Fibroblast of peridontal ligament (primary cell): ENCODE data around the gene VPS29.
A peak's percentile ranks its signal among the peaks of the same experiment; 100 is the strongest.
"Not testable (repeated sequence)": the region's sequence is repeated elsewhere in the genome, so short reads cannot be mapped to it uniquely, and the experiment has no call there.

Experiments used
- DNase-seq: peaks from one replicate; pipeline ENCODE4 v3.0.0-alpha.2; 2010; ENCODE audit errors: extremely low read depth

Gene VPS29

DNA sequence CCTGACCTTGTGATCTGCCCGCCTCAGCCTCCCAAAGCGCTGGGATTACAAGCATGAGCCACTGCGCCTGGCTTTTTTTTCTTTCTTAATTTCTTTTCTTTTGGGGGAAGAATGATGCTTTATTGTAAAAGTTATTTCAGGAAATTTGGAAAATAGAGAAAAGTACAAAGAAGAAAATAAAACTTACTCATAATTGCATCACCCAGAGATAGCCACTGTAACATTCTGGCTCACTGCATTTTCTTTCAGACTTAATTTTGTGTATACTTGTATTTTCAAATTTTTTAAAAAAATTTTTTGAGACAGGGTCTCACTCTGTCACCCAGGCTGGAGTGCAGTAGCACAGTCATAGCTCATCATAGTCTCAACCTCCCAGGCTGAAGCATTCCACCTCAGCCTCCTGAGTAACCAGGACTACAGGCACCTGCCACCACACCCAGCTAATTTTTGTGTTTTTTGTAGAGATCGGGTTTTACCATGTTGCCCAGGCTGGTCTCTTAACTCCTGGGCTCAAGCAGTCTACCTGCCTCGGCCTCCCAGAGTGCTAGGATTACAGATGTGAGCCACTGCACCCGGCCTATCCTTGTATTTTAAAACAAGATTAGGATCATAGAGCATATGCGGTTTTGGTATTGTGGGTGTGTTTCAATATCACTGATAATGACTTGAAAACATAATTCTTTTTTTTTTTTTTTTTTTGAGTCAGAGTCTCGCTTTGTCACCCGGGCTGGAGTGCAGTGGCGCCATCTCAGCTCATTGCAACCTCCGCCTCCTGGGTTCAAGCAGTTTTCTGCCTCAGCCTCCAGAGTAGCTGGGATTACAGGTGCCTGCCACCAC is 19.2 kb upstream of the VPS29 start:
- peak; percentile 25 for DNase-seq

DNA sequence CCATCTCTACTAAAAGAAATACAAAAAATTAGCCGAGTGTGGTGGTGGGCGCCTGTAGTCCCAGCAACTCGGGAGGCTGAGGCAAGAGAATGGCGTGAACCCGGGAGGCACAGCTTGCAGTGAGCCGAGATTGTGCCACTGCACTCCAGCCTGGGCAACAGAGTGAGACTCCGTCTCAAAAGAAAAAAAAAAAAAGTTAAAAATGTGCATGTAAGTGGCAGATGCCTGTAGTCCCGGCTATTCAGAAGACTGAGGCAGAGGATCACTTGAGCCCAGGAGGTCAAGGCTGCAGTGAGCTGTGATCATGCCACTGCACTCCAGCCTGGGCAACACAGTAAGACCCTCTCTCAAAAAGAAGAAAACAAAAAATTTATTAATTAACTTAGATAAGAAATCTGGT is 16.1 kb upstream of the VPS29 start:
- not testable (repeated sequence) for DNase-seq

DNA sequence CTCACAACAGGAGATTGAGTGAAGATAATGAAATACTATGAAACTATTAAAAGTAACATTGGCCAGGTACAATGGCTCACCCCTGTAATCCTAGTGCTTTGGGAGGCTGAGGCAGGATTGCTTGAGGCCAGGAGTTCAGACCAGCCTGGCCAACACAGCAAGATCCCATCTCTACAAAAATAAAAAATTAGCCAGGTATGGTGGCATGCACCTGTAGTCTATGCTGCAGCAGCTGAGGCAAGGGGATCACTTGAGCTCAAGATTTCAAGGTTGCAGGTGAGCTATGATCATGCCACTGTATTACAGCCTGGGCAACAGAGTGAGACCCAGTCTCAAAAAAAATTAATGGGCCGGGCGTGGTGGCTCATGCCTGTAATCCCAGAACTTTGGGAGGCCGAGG is 15.1 kb upstream of the VPS29 start:
- DNase-seq, result no peak

DNA sequence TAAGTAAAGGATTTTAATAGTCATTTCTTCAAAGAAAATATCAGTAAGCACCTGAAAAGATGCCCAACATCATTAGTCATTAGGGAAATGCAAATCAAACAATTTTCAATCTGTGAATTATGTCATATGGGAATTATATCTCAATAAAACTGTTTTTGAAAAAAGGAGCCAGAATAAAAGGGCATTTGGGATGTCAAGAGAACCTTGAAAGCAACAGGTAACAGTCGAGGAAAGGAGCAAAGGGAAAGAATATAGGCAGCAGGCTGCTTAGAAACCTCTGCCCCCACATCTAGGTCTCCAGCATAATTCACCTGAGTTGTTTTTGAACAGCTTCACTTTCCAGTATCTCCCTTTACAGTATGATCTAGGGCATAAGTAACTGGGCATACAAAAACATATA is 12.5 kb upstream of the VPS29 start:
- DNase-seq, result no peak

DNA sequence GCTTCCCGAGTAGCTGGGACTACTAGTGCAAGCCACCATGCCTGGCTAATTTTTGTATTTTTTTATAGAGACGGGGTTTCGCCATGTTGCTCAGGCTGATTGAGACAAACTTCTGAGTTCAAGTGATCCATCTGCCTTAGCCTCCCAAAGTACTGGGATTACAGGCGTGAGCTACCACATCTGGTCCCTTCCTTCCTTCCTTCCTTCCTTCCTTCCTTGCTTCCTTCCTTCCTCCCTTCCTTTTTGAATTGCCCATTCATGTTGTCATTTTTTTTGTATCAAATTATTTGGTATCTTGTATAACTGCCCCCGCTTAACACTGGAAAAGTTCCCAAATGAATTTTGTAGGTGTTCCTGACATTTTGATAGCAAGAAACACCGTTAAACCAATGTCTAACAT is 11.9 kb upstream of the VPS29 start:
- DNase-seq, result no peak

DNA sequence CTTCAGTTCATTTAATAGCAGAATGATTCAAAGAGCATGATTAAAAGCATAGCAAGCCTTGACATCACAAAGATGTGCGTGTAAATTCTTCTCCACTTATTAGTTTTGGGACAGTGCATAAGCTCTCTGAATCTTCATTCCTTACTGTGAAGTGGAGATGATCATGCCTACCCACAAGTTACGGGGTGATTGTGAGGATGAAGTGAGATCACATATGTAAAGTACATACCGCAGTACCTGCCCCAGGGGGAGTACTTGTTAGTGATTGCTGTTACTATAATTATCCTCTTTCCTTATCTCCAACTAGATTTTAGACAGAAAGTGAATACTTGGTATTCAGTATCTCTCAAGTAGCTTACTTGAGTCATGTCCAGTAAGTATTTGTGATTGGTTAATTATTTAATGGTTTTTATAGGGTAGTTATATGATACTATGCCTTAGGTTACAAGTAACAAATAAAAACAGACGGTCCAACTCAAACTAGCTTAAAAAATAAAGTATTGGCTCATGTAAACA is 6.2 kb upstream of the VPS29 start:
- no peak for DNase-seq

DNA sequence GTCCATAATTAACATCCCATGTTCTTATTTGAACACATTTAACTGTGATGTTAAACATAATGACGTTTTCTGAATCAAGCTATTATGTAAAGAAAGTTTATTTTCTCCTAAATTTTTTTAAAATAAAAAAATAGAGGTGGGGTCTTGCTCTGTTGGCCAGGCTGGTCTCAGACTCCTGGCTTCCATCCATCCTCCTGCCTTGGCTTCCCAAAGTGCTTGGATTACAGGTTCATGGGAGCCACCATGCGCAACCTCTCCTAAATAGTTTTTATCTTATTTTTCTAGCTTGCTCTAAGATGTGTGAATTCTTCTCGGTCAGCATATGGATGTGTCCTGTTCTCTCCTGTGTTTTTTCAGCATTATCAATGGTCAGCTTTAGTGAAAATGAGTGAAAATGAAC is 3.4 kb upstream of the VPS29 start:
- no peak for DNase-seq

DNA sequence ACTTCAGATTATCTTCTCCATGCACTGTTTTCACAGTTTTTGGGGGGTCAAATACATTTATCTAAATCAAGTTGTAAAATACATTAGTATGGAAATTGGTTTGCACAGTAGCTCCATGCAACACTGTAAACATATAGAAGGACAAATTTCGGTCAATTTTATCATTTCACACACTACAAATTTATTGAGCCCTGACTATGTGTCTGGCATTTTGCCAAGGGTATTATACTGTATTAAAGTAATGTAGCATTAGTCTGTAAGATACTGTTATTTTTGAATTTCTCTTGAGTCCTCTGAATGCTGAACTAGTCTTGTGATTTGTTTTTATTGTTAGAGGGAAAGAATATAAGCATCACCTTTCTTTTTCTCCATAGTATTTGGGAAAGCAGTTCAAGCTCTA is 1.5 kb upstream of the VPS29 start:
- no peak for DNase-seq

DNA sequence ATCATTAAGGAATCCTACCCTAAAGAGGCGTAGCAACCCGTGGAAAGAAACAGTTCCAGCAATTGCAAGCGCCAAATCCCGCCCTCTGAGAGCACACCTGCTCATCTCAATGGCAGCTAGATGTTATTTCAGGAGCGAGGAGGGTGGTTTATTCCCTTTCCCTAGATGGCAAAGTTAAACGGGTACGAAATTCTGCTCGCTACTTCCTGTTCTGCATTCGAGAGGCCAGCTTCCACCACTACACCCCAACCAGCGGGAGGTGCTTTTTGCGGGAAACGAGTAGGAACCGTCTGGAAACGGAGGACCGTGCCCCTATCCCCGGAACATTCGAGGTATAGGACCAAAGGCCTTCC is 536 bp downstream of the VPS29 start:
- DNase-seq, result peak; percentile 33

DNA sequence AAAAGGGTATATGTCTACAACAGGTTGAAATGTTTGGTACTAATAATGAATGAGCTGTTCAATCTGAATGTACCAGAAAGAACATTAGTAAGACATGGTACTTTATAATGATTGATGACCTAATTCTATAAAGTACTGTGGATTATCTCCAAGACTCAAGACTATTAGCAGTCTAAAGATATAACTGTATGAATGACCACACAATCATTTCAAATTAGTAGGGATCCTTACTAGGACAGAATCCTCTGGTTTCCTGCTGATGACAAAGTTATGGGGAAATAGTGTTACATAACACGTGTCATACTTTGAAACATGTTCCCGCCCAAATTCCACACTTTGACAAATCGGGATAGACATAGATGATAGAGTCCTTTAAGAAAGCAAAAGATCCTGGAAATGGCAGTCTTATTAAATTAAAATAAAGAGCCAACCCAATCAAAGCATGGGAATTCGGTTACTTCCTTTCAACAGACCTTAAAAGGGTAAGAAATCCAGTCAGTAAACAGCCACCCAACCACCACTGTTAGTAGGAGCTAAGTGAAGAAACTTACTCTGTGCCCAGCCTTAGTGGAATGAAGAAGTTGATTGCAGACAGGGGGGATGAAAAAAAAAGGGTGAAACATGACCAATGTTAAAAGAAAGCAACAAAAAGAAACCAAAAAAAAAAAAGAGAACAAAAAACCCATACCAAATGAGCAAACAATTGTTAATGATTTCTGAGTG is 2.8 kb downstream of the VPS29 start:
- DNase-seq, result peak; percentile 44

DNA sequence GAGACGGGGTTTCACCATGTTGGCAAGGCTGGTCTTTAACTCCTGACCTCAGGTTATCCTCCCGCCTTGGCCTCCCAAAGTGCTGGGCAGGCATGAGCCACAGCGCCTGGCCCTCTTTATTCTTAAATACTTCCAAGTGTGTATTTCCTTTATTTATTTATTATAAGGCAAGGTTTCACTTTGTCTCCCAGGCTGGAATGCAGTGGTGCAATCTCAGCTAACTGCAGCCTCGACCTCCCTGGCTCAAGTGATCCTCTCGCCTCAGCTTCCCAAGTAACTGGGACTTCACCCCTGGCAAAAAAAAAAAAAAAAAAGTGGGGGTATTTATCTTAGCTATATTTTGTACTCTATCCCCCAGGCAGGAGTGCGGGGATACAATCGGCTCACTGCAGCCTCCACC is 26.5 kb downstream of the VPS29 start:
- DNase-seq, result peak; percentile 9

DNA sequence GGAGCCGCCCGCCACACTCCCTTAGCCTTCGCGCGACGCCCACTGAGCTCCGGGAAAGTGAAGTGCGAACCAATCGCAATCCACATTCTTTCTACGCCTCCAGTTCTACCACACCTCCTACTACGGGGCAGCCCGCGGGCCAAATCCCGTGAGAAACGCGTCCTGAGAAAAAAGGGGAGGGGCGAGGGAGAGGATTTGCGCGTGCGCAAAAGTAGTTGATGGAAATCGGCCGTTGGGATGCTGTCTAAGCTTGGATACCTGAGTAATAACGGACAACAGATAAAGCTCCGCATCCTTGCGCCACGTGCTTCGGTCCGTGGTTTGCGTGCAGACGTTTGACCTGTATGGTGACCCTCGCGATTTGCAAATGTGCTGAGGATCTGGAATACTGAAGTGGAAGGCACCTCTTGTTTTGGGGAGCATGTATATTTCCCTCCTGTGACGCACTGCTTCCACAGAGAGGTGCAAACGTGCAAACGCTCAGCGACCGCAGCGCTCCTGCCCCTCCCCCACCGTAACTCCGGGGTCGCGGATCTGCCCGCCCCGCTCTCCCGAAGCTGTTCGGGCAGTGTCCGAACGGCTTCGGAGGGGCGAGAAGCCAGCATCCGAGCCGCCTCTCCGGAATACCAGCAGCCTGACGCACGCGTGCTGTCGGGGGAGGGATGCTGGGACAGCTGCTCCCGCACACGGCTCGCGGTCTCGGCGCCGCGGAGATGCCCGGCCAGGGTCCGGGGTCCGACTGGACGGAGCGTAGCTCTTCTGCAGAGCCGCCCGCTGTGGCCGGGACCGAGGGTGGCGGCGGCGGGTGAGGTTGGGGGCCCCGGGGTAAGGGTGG is 33.5 kb downstream of the VPS29 start, which contains the start of the genes FAM216A and GPN3:
FAM216A (plus strand) TSS at position 632 of the 835 bp plus-strand sequence; CDS start at position 663, 31 bp downstream.
GPN3 (minus strand) TSS at position 44 of the 835 bp plus-strand sequence. CDS start 54 bp downstream, outside the sequence.
- DNase-seq, result peak; percentile 98

DNA sequence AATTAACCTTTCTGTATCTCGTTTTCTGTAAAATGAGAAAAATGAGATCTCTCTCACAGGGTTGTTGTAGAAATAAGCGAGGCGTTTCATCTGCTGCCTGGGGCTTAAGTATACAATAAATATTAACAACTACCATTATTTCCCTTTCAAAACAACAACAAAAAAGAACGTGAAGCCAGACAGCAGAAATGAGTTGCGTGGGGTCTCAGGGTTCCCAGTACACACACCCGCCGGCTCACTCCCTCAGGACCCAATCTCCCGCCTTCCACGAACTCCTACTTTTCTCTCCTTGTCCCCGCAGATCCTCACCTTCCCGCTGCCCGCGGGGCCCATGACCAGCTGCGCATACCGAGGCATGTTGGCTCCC is 34.1 kb downstream of the VPS29 start:
- no peak for DNase-seq

DNA sequence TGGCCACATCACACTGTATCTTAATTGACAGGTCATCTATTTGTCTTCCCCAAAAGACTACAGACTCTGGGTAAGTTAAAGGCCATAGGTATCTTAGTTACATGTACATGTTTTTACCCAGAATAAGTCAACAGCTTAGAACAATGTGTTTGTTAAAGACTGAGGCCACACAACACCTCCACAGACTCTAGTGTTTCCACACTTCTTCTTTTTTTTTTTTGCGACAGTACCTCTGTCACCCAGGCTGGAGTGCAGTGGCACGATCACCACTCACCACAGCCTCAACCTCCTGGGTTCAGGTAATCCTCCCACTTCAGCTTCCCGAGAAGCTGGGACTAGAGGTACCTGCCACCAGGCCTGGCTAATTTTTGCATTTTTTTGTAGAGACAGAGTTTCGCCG is 35.1 kb downstream of the VPS29 start:
- no peak for DNase-seq

DNA sequence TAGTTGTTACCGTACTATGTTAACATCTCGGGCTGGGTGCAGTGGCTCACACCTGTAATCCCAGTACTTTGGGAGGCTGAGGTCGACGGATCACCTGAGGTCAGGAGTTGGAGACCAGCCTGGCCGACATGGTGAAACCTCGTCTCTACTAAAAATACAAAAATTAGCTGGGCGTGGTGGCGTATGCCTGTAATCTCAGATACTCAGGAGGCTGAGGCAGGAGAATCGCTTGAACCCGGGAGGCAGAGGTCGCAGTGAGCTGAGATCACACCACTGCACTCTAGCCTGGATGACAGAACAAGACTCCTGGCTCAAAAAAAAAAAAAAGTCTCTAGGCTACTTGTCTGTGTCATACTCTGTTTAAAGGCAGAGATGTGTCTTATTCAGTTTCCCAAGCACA is 36.1 kb downstream of the VPS29 start:
- DNase-seq, result not testable (repeated sequence)

DNA sequence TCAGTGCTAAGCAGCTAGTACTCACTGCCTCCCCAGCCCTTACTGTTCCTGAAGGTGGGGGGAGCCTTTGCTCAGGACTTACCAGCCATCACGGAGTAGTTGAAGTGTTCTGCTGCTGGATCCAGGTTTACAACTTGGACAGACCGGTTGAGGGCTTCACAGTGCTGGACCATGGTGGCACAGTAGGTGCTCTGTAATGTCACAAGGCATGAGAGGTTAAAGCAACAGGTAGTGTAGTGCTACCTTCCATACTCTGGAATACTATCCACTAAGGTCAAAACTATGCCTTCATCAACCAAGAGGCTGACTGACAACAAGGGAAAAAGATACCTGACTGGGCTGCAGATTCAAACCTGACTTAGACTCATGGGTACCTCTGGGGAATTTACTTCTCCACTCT is 36.9 kb downstream of the VPS29 start:
- DNase-seq, result no peak

DNA sequence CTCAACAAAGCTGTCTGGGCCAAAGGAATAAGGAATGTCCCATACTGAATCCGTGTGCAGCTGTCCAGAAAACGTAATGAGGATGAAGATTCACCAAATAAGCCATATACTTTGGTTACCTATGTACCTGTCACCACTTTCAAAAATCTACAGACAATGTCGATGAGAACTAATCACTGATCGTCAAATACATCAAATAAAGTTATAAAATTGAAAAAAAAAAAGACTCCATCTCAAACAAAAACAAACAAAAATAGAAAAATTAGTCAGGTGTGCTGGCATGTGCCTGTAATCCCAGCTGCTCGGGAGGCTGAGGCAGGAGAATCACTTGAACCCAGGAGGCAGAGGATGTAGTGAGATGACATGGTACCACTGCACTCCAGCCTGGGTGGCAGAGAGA is 40.7 kb downstream of the VPS29 start:
- DNase-seq, result not testable (repeated sequence)

DNA sequence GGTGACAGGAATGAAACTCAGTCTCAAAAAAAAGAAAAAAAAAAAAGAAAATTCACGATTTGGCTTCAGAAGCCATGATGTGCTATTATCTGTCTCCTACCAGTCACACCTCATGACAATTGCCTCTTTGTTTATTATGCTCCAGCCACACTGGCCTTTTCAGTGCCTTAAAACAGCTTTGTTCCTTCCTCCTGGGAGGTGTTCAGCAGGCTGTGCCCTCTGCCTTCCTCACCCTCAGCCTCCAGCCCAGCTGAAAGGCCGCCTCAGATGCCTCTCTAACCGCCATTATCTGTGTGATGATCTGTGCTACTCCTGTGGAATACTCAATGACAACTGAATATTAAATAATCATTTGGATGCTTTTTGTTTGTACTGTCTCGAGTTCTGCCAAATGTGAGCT is 43.2 kb downstream of the VPS29 start:
- no peak for DNase-seq

DNA sequence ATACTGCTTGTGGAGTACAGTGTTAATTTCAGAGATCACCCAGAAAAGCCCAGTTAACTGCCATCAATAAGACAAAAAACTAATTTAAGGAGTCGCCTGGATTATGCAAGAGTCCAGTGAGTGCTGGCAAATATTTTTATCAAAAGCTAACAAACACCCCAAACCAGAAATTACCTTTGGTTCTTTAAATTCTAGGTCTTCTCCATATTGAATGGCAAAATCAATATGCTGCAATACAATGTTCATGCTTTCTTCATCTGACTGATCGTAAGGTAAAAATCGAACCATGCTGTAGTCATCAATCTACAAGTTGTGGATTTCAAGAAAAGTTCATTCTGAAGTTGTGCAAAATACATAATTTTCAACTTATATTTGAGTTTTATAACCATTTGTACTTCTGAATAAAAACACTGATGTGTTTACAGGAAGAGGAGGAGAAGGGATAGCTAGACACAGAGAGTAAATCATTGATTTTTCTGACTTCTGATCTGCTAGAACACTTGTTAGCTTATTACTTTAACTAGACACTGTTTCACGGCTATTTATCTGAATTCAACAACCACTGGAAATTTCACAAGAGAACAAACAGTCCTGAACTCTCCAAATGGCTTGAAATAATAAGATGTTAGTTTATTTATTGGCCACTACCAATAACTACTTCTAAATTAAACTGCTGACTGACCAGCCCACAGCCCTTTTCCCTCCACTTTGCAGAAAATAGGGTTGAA is 48.2 kb downstream of the VPS29 start:
- DNase-seq, result no peak

DNA sequence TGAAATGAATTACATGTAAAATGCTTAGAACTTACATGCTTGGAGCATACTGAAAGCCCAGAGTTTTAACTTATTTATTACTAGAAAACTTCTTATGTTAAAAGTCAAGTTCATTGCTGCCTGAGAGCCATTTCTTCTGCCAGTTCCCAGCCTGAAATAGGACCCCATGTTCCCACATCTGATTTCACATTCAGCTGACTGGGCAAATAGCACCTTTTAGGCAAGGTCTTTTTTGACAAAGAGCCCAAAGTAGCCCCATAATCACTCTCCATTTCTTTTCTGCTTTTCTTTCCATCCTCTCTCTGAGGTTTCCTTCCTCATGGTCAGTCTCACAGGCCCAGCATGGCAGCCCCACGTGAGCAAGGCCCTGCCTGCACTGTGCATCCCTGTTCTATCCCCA is 50.6 kb downstream of the VPS29 start:
- no peak for DNase-seq

DNA sequence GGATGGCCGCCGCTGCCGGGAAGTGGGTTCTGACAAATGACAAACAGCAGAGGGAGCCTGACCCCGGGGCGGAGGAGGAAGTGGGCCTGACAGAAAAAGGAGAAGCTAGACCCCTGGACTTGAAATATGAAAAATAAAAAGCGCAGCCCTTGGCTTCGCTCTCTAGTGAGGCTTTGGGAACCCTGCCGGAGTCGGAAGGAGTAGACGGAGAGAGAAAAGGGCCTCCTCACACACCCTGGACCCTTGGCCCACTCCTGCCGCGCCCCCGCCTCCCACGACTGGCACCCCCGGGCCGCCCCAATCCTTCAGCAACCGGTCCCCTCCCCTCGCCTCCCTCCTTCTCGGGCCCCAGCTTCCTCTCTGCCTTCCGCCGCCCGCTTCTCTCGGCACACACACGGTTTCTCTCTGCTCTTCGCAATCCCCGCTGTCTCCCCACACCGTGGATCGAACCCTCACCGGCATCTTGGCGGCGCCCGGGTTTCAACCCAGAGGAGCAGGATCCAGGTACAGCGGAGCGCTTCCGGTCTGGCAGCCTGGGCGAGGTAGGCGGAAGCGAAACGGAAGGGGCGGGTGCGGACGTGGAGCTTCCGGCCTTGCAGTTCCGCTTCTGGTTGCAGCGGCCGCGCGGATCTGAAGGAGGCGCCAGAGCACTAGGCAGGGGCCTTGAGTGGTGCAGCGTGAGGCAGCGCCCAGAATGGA is 52.0 kb downstream of the VPS29 start, which contains the start of gene ARPC3:
ARPC3 (minus strand) TSS at position 539 of the 699 bp plus-strand sequence; CDS start at position 462, 77 bp downstream.
- DNase-seq, result peak; percentile 92
